ENCODE results near the gene NPTXR.

DNA sequence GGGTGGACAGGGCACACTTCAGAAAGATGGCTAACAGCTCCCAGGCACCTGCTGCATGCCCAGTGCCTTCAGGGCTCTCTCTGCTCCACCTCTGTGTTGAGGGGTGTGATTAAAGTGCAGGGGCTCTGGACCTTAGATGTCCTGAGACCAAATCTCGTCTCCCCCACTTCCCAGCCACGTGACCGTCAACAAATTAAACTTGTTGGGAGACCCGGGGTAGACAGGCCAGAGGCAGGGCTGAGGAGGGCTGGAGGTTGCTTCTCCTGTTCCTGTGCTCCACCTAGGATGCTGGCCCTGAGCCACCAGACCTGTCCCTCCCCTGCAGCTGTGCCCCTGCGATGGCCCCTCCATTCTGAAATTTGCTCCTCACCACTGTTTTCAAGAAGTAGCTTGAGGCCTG lies 17.0 kb downstream of the NPTXR start:
- TF ChIP-seq CTCF (conservative IDR thresholded peaks at IDR 0.05; ENCODE audit: low read length), result no peak
- TF ChIP-seq EZH2phosphoT487 (IDR thresholded peaks at IDR 0.05; ENCODE audit: borderline replicate concordance, low read depth, low read length), result no peak

All from OCI-LY7 (cell line).